IPS-NIHi11 (cell line): Measurements from ENCODE around the gene ANKRD36.
"Not testable (repeated sequence)": the region's sequence is repeated elsewhere in the genome, so short reads cannot be mapped to it uniquely, and the experiment has no call there.

Source experiments
- DNase-seq: peaks from one replicate; pipeline ENCODE4 v3.0.0; 2012; ENCODE audit warnings: mixed read lengths, low spot score

The ANKRD36 gene

DNA sequence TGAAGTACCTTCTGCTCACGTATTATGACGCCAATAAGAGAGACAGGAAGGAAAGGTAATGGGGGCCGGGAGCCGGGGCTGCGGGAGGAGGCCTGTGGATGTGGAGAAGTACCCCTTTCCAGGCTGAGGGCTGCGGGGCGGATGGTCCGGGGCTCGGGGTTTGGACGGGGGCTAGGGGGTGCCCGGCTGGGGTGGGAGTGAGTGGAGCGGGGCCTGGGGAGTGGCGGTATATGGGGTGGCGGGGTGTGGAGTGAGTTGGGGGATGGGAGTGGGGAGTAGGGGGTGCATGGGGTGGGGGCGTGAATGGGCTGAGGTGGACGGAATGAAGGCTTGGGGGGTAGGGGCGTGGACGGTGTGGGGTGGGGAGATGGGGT, 916 bp downstream of the ANKRD36 start:
- DNase-seq, result not testable (repeated sequence)

DNA sequence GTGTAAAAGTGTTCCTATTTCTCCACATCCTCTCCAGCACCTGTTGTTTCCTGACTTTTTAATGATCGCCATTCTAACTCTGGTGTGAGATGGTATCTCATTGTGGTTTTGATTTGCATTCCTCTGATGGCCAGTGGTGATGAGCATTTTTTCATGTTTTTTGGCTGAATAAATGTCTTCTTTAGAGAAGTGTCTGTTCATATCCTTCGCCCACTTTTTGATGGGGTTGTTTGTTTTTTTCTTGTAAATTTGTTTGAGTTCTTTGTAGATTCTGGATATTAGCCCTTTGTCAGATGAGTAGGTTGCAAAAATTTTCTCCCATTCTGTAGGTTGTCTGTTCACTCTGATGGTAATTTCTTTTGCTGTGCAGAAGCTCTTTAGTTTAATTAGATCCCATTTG, 16.1 kb downstream of the ANKRD36 start:
- not testable (repeated sequence) for DNase-seq

DNA sequence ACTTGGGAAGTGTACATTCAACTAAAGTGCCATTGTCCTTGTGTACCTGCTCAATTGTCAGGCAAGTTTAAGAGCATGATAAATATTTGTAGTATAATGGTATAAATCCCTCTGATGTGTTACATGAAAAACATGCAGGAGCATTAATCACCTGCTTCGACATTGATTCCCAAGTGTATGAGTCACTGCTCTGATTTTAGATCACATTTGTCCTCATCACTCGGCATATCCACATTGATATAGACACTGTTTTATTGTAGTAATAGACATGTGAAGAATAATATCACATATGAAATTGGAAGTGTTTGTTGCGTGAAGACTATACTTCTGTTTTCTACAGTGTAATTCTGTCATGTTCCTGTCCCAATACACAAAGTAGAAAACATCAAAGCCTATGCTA, 31.1 kb downstream of the ANKRD36 start:
- not testable (repeated sequence) for DNase-seq

DNA sequence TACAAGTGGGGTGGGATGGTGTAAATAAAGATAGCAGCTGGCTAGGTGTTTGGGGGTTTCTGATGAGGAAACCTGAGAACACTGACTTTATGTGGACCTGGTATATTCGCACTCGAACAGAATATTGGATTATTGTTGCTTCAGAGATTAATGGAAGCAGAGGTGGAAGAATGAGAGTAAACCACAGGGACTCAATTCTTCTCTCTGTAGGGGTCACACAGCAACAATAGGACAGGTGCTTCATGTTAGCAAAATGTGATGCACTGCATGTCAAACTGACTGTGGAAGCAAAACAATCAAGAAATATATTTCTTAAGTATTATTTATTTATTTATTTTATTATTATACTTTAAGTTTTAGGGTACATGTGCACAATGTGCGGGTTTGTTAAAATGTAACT, 53.6 kb downstream of the ANKRD36 start:
- DNase-seq, result not testable (repeated sequence)

DNA sequence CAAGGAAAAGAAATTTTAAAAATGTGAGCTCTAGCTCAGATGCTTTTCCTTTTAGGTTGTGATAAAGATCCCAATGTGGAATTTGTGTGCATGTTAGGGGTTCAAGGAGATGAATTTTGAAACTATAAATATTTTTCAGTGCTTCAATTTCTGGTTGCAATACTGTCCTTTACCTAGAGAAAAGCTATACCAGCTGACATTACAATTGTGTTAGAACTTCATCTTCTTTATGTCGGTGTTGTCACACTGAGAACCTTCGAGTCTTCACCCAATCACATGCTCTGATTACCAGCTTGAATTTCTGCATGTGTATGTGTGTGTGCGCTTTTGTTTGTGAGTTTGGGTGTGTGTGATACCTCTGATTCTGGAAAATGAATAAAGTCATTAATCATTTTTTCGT, 55.0 kb downstream of the ANKRD36 start:
- not testable (repeated sequence) for DNase-seq

DNA sequence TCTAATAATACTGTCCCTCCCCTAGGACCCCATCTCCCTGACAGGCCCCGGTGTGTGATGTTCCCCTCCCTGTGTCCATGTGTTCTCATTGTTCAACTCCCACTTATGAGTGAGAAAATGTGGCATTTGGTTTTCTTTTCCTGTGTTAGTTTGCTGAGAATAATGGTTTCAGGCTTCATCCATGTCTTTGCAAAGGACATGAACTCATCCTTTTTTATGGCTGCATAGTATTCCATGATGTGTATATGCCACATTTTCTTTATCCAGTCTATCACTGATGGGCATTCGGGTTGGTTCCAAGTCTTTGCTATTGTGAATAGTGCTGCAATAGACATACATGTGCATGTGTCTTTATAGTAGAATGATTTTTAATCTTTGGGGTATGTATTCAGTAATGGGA, 55.6 kb downstream of the ANKRD36 start:
- DNase-seq, result not testable (repeated sequence)

DNA sequence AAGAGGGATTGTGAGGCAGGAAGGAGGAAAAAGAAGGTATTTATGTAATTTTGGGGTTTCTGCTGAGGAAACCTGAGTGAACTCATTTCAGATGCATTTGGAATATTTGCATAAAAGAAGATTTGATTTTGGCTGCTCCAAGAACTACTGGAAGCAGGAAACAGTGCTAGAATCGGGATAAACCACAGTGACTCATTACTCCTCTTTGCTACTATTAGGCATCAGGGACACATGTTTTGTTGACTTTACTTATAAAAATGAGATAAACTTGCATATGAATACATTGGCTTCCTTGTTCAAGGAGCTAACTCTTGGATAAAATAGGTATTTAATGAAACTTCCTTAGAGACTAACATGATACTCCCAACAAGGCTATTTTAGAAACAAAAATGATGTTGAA, 67.4 kb downstream of the ANKRD36 start:
- not testable (repeated sequence) for DNase-seq

DNA sequence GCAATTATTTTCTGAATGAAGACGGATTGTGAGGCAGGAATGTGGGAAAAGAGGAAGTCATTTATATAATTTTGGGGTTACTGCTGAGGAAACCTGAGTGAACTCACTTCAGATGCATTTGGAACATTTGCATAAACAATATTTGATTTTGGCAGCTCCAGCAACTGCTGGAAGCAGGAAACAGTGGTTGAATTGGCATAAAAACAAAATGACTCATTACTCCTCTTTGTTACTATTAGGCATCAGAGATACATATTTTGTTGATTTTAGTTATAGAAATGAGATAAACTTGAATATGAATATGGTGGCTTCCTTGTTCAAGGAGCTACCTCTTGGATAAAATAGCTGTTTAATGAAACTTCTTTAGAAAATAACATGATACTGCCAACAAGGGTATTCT, 82.4 kb downstream of the ANKRD36 start:
- DNase-seq, result not testable (repeated sequence)

DNA sequence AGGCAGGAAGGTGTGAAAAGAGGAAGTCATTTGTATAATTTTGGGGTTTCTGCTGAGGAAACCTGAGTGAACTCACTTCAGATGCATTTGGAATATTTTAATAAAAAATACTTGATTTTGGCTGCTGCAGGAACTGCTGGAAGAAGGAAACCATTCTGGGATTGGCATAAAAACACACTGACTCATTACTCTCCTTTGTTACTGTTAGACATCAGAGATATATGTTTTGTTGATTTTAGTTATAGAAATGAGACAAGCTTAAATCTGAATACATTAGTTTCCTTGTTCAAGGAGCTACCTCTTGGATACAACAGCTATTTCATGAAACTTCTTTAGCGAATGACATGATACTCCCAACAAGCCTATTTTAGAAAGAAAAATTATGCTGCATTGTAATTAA, 84.3 kb downstream of the ANKRD36 start:
- DNase-seq, result not testable (repeated sequence)

DNA sequence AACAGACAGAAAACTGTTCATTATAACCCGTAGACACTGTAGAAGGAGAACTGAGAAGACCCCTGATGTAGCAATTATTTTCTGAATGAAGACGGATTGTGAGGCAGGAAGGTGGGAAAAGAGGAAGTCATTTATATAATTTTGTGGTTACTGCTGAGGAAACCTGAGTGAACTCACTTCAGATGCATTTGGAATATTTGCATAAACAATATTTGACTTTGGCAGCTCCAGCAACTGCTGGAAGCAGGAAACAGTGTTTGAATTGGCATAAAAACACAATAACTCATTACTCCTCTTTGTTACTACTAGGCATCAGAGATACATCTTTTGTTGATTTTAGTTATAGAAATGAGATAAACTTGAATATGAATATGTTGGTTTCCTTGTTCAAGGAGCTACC, 87.9 kb downstream of the ANKRD36 start:
- DNase-seq, result not testable (repeated sequence)

DNA sequence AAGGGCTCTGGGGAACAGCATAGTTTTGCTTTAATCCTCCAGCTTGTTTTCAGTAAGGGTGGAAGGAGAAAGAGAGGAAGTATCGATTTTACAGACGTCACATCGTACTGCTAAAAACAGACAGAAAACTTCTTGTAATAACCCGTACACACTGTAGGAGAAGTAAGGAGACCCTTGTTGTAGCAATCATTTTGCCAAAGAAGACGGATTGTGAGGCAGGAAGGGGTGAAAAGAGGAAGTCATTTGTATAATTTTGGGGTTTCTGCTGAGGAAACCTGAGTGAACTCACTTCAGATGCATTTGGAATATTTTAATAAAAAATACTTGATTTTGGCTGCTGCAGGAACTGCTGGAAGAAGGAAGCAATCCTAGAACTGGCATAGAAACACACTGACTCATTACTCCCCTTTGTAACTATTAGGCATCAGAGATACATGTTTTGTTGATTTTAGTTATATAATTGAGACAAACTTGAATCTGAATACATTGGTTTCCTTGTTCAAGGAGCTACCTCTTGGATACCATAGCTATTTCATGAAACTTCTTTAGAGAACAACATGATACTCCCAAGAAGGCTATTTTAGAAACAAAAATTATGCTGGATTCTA, 89.8 kb downstream of the ANKRD36 start:
- not testable (repeated sequence) for DNase-seq

DNA sequence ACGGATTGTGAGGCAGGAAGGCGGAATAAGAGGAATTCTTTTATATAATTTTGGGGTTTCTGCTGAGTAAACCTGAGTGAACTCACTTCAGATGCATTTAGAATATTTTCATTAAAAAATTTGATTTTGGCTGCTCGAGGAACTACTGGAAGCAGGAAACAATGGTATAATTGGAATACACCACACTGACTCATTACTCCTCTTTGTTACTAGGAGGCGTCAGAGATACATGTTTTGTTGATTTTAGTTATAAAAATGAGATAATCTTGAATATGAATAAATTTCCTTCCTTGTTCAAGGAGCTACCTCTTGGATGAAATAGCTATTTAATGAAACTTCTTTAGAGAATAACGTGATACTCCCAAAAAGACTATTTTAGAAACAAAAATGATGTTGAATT, 97.4 kb downstream of the ANKRD36 start:
- DNase-seq, result no peak

DNA sequence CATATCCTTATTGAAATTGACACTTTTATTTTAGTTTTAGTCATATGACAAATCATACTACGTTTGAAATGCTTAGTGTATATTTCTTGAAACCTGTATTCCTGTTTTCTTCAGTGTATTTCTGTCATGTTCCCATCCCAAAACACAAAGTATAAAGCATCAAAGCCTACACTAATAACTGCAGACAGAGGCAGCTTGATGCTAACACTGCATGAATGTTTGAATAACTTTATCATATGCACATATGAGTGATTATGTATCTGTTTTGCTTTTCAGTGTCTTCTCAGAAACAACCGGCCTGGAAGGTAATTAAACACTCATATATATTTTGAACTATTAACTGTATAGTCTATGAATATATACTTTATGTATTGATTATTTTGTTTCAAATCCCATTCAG, 102.1 kb downstream of the ANKRD36 start:
- not testable (repeated sequence) for DNase-seq

DNA sequence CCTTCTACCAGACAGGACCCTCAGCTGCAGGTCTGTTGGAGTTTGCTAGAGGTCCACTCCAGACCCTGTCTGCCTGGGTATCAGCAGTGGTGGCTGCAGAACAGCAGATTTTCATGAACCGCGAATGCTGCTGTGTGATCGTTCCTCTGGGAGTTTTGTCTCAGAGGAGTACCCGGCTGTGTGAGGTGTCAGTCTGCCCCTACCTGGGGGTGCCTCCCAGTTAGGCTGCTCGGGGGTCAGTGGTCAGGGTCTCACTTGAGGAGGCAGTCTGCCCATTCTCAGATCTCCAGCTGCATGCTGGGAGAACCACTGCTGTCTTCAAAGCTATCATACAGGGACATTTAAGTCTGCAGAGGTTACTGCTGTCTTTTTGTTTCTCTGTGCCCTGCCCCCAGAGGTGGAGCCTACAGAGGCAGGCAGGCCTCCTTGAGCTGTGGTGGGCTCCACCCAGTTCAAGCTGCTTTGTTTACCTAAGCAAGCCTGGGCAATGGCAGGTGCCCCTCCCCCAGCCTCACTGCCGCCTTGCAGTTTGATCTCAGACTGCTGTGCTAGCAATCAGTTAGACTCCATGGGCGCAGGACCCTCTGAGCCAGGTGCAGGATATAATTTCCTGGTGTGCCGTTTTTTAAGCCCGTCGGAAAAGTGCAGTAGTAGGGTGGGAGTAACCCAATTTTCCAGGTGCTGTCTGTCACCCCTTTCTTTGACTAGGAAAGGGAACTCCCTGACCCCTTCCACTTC, 118.1 kb downstream of the ANKRD36 start:
- DNase-seq, result not testable (repeated sequence)

DNA sequence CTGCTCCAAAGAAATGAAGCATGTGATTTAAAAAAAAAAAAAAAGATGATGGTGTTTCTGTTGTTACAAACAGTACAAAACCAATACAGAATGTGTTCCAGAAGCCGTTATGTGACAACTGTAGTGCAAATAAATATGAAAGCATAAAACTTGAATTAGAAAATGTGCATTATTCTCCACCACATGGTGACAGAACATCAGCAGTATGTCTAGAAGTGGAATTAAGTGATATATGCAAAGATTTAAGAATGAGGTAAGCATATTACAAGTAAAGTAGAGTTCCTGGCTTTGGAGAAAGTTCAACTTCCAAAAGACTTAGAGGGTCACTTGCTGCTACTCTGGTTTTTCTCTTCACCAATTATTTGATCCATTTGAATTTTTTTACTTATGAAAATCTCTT, 120.0 kb downstream of the ANKRD36 start:
- DNase-seq, result not testable (repeated sequence)

DNA sequence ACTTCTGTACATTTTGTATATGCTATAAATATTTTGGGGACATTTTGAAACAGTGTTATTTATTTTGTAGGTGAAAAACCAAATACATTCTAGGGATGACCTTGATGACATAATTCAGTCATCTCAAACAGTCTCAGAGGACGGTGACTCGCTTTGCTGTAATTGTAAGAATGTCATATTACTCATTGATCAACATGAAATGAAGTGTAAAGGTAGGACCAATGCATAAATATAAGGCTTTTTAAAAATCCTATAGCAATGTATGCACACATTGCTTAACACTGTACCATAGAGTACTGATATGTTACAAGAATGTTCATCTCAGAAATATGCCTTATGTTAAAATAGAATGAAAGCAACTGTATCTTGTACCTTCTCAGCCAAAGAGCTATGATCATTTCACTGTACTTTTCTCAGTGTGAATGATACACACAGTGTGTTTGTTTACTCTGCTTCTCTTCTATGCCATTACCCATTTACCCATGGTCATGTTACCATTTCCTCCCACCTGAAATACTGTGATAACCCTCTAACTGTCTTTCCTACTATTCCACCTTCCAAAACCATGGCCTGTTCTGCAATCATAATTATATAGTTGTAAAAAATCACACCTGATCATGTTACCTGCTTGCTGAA, 120.8 kb downstream of the ANKRD36 start:
- DNase-seq, result not testable (repeated sequence)

DNA sequence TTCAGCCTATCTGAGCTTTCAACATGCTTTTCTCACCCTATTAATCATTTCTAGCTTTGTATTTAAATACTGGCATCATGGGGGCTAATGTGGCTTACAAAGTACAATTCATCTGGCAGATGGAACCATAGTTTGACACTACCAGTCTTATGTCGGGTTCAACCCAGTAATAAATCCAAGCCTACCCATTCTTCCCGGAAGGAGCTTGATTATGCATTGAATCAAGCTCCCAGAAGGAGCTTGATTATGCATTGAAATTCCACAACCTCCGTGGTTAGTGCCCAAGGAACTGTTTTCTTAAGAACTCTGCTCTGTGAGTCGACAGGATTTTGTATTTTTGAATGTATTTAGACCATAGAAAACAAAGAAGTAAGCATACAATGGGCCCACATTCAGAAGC, 148.2 kb downstream of the ANKRD36 start:
- not testable (repeated sequence) for DNase-seq

DNA sequence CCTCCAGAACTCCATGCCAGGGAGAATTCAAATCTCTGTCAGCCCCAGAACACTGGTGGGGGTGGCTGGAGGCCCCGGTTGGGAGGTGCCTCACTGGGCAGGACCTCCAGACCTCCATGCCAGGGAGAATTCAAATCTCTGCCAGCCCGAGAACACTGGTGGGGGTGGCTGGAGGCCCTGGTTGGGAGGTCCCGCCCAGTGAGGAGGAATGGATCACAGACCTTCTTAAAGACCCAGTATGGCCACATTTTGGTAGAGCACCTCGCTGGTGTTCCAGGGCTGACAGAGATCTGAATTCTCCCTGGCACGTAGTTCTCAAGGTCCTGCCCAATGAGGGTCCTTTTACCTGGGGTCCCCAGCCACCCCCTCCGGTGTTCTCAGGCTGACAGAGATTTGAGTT, 153.5 kb downstream of the ANKRD36 start:
- not testable (repeated sequence) for DNase-seq

DNA sequence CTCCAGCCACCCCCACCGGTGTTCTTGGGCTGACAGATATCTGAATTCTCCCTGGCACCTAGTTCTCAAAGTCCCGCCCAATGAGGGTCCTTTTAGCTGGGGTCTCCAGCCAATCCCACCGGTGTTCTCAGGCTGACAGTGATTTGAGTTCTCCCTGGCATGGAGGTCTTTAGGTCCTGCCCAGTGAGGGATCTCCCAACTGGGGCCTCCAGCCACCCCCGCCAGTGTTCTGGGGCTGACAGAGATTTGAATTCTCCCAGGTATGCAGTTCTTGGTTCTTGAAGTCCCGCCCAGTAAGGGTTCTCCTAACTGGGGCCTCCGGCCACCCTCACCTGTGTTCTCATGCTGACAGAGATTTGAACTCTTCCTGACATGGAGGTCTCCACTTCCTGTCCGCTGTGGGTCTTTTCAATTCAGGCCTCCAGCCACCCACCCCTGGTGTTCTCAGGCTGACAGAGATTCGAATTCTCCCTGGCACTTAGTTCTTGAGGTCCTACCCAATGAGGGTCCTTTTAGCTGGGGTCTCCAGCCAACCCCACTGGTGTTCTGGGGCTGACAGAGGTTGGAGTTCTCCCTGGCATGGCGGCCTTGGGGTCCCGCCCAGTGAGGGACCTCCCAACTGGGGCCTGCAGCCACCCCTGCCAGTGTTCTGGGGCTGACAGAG, 154.6 kb downstream of the ANKRD36 start:
- no peak for DNase-seq

DNA sequence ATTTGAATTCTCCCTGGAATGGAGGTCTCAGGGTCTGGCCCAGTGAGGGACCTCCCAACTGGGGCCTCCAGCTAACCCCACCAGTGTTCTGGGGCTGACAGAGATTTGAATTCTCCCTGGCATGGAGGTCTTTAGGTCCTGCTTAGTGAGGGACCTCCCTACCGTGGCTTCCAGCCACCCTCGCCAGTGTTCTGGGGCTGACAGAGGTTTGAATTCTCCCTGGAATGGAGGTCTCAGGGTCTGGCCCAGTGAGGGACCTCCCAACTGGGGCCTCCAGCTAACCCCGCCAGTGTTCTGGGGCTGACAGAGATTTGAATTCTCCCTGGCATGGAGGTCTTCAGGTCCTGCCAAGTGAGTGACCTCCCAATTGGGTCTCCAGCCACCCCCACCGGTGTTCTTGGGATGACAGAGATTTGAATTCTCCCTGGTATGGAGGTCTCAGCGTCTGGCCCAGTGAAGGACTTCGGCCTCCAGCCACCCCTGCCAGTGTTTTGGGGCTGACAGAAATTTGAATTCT, 155.2 kb downstream of the ANKRD36 start:
- not testable (repeated sequence) for DNase-seq

DNA sequence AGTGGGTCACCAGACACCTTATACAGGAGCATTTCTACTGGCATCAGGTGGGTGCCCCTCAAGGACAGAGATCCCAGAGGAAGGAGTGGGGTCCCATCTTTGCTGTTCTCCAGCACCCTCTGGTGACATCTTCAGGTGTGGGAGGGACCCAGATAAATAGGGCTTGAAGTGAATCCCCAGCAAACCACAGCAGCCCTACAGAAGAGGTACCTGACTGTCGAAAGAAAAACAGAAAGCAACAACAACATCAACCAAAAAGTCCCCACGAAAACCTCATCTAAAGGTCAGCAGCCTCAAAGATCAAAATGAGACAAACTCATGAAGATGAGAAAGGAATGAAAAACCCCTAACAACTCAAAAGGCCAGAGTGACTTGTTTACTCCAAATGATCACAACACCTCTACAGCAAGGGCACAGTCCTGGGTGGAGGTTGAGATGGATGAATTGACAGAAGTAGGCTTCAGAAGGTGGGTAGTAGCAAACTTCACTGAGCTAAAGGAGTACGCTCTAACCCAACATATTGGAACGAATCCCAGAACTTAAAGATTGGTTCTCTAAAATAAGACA, 163.4 kb downstream of the ANKRD36 start:
- DNase-seq, result not testable (repeated sequence)

DNA sequence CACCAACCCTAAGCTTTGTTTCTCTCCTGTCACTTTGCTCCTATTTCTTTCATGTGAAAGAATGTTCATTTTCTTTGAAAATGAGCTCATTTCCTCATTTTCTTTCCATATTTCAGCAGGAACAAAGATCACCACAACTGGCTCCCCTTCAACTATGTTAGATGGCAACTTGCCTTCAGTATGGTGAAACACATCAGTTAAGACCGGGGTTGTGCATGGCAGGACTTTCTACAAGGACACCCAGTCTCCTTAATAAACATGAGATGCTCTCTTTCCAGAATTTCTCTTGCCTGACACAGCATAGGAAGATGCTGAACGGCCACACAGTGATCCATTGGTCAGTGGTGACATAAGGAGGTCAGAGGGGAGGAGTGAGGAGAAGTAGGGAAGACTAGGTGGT, 172.2 kb downstream of the ANKRD36 start:
- DNase-seq, result not testable (repeated sequence)
